ENCODE data around the gene ASB16. TPM values are rescaled to one million over a fixed set of nuclear protein-coding genes. Genes with fewer than 3 reads are reported as not detected.
"Not testable (repeated sequence)": the region's sequence is repeated elsewhere in the genome, so short reads cannot be mapped to it uniquely, and the experiment has no call there.

Gene ASB16
- polyA plus RNA-seq (ENCODE audit: insufficient read length) = 26.9 TPM

- DNase-seq = no peak
Measured at GRCh38 chr17:44170499-44171201, at the start of gene ASB16. ASB16 (plus strand) TSS chr17:44170704; CDS start chr17:44170790, 86 bp downstream.

GRCh38 chr17:44120851-44121605, 49.5 kb upstream of the ASB16 start:
- no peak for DNase-seq

- DNase-seq = no peak
Measured at GRCh38 chr17:44121997-44122815, 48.3 kb upstream of the ASB16 start.

GRCh38 chr17:44122816-44123355, 47.6 kb upstream of the ASB16 start:
- no peak for DNase-seq

GRCh38 chr17:44123356-44124117, 47.0 kb upstream of the ASB16 start, which contains the start of gene HDAC5:
HDAC5 (minus strand) TSS chr17:44123641; CDS start chr17:44117515, 6,126 bp downstream.
- peak; percentile 96 for DNase-seq

GRCh38 chr17:44124118-44124438, 46.4 kb upstream of the ASB16 start:
- no peak for DNase-seq

GRCh38 chr17:44128383-44128782, 42.1 kb upstream of the ASB16 start:
- DNase-seq = no peak

- no peak for DNase-seq
Measured at GRCh38 chr17:44130693-44131349, 39.7 kb upstream of the ASB16 start.

GRCh38 chr17:44131372-44131771, 39.1 kb upstream of the ASB16 start:
- not testable (repeated sequence) for DNase-seq

- no peak for DNase-seq
Measured at GRCh38 chr17:44132275-44132821, 38.2 kb upstream of the ASB16 start.

- DNase-seq = no peak
Measured at GRCh38 chr17:44133918-44134476, 36.5 kb upstream of the ASB16 start.

GRCh38 chr17:44134752-44135568, 35.5 kb upstream of the ASB16 start:
- DNase-seq = no peak

- DNase-seq = no peak
Measured at GRCh38 chr17:44137891-44138709, 32.4 kb upstream of the ASB16 start.

- DNase-seq = not testable (repeated sequence)
Measured at GRCh38 chr17:44143921-44144320, 26.6 kb upstream of the ASB16 start.

GRCh38 chr17:44144966-44145739, 25.4 kb upstream of the ASB16 start:
- DNase-seq = no peak

- no peak for DNase-seq
Measured at GRCh38 chr17:44146375-44147346, 23.8 kb upstream of the ASB16 start.

GRCh38 chr17:44147812-44148211, 22.7 kb upstream of the ASB16 start:
- no peak for DNase-seq

Data from hindlimb muscle (tissue), 1 donor.